GM19351 (cell line): ENCODE measurements around the gene CERS4.
"Not testable (repeated sequence)": the region's sequence is repeated elsewhere in the genome, so short reads cannot be mapped to it uniquely, and the experiment has no call there.

Source experiments
- ATAC-seq: cut with Tn5 transposase; IDR thresholded peaks from one replicate; pipeline ENCODE4 v1.9.1; 2021; ENCODE audit warnings: mild to moderate bottlenecking, moderate library complexity; ENCODE audit not compliant: unreplicated experiment

CERS4 gene

DNA sequence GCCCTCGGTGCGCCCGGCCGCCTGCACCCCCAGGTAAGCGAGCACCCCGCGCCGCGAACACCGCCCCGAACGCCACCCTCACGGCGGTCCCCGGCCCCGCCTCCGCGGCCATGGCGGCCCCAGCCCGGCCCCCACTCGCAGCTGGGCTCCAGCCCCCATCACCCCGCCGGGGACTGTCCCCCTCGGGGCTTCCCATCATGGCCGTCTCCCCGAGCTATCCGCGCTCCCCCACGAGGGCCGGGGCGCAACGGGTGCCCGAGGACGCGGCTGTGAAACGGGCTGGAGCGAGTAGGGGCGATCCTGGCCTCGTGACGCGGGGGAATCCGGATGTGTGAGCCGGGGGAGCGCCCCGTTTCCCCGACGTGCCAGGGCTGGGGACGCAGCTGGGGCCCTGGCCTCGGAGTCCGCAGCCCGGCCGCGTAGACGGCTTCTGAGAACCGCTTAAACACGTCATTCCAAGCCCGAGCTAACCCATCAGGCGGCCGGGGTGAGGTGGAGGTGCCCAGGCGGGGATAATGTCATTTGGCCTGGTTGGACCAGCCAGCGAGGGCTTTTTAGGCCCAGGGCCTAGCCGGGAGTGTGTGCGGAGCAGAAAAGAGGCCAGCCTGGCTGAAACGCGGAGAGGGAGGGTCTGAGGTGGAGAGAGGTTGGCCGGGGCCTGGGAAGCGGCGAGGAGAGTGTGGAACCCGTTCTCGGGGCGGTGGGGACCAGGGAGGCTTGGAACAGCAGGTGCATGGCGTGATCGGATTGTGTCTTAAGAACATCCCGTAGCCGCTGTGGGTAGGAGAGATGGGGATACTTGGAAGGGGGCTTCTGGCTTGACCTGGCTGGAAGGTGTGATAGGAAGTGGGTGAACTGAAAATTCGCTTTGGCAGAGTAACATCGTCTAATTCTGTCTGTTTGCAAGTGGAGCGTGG, 550 bp downstream of the CERS4 start:
- peak; percentile 62 for ATAC-seq

DNA sequence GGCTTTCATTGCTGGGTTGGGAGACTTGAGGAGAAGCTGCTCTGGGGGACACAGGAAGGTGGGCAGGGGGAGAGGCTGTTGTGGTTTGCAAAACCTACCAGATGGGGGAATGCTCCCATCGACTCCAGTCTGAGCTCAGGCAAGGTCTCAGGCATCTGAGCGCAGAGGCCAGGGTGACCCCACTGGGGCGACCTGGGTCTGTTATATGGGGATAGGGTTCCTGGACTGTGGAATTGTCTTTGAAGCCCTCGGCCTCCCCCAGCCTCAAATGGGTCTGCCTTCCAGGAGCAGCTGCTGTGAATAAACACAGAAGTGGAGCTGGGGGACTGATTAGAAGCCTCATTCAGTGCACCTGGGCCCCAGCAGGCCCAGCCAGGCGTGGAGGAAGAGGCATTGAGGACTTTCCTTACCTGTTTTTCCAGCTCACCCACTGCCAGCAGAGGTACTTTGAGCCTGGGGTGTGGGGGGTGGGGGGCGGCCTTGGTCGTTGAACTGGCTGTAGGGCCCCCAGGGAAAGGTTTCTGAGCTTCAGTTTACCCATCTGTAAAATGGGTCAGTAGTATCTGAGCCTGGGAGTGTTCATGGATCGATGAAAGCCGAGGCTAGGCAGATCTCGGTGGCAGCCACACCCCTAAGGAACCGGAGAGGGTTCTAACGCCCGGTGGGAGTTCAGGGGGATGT, 1.4 kb downstream of the CERS4 start:
- no peak for ATAC-seq

DNA sequence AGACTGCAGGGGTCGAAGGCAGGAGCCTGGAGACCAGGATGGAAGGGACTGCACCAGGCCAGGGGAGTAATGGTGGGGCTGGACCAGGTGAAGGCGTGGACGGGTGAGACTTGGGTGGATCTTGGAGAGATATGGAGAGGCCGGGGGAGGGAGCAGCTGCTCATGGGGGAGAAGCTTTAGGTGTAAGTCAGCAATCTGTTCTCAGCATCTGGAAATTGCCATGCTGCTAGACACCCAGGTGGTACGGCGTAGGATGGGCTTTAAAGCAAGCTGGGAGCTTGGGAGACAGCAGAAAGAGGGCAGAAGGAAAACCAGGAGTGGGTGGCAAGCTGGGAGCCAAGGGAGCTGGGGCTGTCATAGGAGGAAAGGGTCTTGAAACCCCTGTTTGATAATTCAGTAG, 3.0 kb downstream of the CERS4 start:
- no peak for ATAC-seq

DNA sequence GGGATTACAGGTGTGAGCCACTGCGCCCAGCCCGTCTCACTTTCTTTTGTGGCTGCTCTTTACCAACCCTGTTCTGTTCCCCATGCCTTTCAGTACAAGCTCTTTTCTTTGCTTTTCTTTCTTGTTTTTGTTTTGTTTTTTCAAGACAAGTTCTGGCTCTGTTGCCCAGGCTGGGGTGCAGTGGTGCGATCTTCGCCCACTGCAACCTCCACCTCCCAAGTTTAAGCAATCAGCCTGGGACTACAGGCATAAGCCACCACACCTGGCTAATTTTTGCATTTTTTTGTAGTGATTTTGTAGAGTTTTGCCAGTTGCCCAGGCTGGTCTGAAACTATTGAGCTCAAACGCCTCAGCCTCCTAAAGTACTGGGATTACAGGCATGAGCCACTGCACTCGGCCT, 3.7 kb downstream of the CERS4 start:
- no peak for ATAC-seq

DNA sequence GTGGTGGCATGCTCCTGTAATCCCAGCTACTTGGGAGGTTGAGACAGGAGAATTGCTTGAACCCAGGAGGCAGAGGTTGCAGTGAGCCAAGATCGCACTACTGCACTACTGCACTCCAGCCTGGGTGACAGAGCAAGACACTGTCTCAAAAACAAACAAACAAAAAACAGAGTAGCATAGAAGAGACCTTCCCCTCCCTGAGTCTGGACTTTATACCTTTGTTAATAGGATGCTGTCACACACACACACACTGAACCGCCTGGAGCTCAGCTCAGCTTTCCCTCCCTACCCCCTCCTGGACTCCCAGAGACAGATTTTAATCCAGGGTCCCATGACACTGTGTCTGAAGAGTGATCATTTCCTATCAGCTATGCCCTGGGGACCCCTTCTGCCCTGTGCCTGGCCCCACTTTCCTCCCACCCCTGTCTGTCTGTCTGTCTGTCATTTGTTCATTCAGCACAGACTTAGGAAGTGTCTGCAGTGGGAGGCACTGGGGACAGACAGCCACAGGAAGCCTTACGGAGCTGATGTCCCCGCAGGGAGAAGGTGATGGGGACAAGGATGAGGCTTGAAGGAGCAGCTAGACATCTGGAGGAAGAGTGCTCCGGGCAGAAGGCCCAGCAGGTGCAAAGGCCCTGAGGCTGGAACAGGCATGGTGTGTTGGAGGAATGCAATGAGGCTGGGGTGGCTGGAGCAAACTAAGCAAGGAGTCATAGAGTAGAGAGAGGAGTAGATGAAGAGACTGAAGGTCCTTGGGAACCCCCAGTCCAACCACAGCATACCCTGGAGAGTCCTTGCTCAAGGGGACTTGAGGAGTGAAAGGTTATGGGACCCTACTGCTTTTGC, 4.9 kb downstream of the CERS4 start:
- ATAC-seq, result no peak

DNA sequence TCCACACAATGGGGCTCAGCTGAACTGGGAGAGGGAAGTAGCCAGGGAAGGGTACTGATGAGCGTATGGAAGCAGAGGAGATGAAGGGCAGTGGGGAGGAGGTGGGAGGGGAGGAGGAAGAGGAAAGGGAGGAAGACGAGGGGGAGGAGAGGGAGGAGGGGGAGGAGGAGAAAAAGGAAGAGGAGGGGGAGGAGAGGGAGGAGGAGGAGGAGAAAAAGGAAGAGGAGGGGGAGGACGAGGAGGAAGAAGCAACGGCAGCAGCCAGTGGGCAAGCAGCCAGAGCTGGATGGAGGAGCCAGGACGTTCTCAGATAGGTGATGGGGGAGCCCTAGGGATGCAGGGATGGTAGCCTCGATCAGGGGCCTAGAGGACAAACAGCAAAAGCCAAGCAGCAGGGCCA, 5.6 kb downstream of the CERS4 start:
- ATAC-seq, result no peak

DNA sequence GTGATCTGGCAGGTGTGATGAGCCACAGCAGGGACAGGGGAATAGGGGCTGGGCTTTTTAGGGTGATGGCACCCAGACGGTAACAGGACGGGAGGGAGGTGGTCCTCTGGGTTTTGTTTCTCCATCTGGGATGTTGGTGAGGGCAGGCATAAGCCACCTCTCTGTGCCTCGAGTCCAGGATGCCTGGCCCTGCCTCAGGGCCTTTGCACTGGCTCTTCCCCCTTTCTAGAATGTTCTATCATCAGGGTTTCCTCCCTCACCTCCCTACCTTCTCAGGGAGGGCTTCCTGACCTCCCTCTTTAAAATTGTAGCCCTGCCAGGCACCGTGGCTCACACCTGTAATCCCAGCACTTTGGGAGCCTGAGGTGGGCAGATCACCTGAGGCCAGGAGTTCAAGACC, 6.6 kb downstream of the CERS4 start:
- no peak for ATAC-seq

DNA sequence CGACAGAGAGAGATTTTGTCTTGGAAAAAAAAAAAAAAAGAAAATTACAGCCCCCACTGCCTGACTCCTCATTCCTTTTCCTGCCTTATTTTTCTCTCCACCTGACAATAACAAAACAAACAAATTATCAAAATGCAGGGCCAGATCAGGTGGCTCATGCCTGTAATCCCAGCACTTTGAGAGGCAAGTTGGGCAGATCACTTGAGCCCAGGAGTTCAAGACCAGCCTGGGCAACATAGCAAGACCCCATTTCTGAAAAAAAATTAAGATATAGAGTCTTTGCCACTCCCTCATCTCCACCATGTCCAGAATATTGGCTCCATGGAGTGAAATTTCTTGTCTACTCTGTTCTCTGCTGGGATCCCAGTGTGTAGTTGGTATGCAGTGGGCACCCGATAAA, 7.2 kb downstream of the CERS4 start:
- ATAC-seq, result no peak

DNA sequence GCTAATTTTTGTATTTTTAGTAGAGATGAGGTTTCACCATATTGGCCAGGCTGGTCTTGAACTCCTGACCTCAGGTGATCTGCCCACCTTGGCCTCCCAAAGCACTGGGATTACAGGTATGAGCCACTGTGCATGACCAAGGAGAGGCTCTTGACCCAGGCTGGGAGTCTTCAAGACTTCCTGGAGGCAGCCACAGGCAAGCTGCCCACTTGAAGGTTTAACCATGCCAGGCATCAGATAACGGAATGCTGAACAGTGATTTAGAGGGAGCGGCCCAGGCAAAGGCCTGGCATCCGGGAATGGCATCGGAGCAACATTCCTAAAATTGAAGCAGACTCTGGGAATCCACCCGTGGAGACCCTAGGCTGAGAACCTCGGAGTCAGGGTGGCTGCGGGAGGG, 9.0 kb downstream of the CERS4 start:
- not testable (repeated sequence) for ATAC-seq

DNA sequence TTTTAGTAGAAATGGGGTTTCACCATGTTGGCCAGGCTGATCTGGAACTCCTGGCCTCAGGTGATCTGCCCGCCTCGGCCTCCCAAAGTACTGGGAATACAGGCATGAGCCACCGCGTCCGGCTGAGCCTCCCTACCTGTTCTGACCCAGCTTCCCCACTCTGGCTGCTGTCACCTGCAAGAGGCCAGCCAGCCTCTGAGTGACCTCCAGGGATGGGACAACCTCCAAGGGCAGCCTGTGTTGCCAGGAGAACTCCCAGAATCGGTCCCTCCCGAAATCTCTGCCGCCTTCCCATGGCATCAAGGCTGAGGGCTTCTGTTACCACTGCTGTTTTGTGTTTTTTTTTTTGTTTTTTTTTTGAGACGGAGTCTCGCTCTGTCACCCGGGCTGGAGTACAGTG, 11.3 kb downstream of the CERS4 start:
- no peak for ATAC-seq

DNA sequence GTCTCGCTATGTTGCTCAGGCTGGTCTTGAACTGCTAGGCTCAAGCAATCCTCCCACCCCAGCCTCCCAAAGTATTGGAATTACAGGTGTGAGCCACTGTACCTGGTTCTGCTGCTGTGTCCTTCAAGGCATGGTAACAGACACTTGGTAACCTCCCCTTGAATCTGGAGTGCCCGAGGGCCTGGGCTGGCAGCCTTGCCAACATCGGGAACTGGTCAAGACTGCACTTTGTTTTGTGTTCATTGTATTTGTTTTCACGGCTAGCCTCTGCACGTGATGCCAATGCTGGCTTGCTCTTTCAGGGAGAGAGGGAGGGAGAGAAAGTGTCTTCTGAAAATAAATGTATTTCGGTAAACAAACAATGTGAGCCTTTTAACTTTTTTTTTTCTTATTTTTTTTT, 12.0 kb downstream of the CERS4 start:
- ATAC-seq, result no peak

DNA sequence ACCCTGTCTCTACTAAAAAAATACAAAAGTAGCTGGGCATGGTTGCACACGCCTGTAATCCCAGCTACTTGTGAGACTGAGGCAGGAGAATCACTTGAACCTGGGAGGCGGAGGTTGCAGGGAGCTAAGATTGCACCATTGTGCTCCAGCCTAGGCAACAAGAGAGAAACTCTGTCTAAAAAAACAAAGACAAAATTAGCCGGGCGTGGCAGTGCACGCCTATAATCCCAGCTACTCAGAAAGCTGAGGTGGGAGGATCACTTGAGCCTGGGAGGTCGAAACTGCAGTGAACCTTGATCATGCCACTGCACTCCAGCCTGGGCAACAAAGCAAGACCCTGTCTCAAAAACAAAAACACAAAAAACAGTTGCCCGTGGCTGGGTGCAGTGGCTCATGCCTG, 14.3 kb downstream of the CERS4 start:
- not testable (repeated sequence) for ATAC-seq

DNA sequence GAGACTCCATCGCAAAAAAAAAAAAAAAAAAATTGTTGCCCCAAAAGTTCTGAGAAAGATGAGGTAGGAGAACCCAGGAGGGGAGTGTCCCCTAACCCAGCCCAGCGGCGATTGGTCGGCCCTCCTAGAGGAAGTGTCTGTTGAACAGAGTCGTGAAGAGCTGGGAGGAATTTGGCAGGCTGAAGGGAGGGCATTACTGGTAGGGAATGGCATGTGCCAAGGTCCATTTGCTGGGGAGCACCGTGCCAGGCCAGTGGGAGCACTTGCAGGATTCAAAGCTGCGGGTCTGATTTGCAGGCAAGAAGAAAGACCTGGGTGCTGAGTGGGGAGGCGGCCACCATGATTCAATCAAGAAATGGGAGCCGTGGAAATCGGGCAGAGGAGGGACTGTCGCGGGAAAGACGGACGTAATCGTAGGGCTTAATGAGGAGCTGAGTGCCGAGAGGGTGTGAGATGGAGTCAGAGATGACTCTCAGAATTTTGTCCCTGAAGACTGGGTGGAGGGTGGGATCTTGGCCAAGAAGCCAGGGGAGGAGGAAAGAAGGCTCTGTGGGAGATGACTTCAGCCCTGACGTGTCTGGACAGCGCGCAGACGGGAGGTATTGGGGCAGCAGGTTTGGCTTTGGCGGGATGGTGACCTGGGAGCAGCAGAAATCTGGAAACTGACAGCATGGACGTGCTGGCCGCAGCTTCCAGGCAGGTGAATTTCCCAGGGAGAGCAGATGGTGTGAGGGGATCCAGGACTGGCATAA, 15.4 kb downstream of the CERS4 start:
- no peak for ATAC-seq

DNA sequence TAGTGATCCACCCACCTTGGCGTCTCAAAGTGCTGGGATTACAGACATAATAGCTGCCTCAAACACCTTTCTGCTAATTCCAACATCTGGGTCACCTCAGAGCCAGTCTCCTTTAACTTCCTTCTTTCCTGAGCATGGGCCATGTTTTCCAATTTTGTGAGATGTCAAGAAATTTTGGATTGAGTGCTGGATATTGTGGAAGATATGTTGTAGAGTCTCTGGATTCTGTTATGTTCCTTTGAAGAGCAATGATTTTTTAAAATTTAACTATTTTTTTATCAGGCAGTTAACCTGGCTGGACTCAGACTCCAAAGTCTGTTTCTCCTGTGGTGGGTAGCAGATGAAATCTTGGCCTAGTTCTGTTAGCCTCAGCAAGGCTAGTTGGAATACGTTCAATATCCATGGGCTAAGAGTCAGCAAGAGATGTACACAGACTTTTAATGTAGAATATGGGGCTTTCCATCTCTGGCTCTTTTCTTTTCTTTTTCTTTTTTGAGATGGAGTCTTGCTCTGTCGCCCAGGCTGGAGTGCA, 22.0 kb downstream of the CERS4 start:
- no peak for ATAC-seq

DNA sequence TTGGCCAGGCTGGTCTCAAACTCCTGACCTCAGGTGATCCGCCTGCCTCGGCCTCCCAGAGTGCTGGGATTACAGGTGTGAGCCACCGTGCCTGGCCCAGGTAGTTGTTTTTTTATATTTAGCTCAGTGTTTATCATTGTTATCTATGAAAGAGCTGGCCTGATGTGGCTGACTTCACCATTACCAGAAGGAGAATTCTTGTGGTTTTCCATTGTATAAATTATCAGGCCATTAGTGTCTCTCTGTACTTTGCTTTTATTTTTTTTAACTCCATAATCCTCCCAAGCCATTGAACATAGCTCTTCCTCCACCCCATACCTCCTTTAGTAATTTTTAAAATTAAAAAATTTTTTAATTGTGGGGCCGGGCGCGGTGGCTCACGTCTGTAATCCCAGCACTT, 24.2 kb downstream of the CERS4 start:
- no peak for ATAC-seq

DNA sequence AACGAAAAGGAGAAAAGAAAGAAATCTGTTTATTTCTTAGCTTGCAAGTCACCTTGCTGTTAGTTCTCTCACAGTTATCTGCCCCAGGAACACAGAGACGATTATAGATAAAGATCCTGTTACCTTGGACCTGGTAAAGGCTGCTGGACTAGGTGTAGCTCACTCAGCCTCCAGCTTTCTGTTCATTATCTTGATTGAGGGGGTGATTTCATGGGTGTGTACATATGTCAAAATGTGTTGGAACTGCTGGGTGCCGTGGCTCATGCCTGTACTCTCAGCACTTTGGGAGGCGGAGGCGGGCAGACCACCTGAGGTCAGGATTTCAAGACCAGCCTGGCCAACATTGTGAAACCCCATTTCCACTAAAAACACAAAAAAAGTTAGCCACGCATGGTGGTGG, 27.9 kb downstream of the CERS4 start:
- ATAC-seq, result no peak

DNA sequence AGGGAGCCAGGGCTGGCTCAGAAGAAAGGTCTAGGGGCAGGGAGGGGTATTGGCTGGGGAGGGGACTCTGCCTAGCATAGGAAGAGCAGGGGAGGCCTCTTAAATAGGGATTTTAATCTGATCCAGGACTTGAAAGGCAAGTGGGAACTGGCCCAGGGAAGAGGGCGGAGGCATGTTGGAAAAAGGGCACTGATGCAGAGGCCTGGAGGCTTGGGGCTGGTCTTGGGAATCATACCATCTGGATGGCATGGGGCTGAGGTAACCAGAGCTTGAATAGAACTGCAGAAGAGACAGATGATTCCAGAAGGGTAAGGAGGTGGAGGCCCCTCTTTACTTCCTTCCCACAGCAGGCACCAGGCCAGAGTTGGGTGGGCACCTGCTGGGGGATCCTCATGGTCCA, 29.1 kb downstream of the CERS4 start:
- no peak for ATAC-seq

DNA sequence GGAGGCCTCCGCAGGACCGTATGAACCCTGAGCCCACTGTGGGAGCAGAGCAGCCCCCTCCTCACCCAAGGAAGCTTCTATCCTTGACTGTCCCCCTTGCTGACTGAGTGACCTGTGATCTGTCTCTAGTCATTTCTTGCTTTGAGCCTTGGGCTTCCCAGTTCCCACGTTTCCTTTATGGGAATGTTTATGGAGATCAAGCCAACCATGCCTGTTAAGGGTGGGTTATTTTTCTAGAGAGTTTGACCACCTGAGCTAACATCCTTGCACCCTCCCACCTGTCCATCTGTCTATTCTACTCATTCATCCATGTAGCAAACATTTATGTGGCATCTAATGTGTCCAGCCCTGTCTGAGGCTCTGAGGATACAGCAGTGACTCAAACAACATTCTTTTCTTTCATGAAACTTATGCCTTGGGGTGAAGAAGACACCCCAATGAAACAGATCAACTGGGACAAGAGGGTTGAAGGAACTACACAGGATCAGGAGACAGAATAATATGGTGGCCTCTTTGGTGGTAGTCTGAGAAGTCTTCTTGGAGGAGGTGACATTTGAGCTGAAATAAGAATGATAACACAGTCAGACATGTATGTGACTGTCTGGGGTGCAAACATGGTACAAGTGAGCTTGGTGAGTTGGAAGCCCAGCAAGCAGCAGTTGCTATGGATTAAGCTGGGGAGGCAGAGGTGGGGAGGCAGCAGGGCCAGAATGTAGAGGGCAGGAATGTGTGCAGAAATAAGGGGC, 30.5 kb downstream of the CERS4 start:
- ATAC-seq, result no peak

DNA sequence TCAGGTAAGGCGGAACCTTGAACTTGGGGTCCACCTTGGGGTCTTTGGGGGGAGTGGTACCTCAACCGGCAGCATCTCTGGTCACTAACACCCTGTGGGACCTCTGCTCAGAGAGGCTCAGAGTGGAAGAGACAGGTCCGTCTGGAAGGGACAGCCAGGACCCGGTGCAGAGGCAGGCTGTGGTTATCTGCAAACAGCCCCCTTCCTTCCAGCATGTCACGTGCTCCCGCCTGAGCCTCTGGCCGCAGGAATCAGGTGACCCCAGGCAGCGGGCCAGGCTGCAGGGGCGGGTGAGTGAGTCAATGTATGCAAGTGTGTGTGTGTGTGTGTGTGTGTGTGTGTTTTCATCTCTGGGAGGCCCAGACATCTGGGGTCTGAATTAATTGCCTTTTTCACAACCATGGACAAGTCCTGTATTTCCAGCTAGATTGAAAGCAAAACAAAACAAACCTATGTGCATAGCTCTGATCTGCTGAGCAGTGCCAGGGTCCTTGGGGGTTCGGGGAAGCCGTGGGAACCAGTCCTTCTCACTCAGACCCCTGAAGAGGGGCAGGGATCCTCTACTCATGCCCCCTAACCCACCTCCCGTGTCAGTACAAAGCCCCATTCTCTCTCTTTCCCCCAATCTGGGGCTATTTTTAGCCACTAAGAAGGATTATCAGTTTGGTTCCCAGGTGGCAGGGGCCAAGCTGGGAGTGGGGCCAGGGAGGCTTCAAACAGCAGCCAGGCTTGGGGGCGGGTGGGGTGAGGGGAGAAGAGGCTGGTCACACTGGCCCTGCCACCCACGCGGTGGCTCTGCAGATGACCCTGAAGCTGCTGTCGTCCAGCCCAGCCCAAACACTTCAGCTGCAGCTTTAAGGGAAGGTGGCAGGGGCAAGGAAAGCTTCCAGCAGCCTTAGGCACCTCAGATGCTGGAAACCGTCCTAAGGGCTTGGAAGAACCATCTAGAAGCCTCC, 31.4 kb downstream of the CERS4 start:
- no peak for ATAC-seq
